OCI-LY7 (cell line): ENCODE results near the gene PHRF1. TPM values are rescaled to one million over a fixed set of nuclear protein-coding genes. Genes with fewer than 3 reads are reported as not detected.

Experiments used
- BruUV-seq: library from RNA; stranded (reverse); fragments of 400-500 nt; replicated peaks from 2 replicates; lab custom pipeline; 2021; lab: Mats Ljungman, UMichigan
- CTCF ChIA-PET: fragments of 300-600 bp; sonication (Branson Sonifier 250); formaldehyde crosslinking; loops from one replicate; lab custom pipeline; 2022; ENCODE audit warnings: antibody characterized with exemption; ENCODE audit not compliant: unreplicated experiment; lab: Charles Lee
- POLR2A ChIA-PET: fragments of 300-600 bp; sonication (Branson Sonifier 250); formaldehyde crosslinking; loops from one replicate; lab custom pipeline; 2022; ENCODE audit warnings: antibody characterized with exemption; lab: Charles Lee
- DNase-seq: peaks from one replicate; pipeline ENCODE4 v3.0.0-alpha.2; 2015; ENCODE audit warnings: low spot score
- H2AFZ ChIP-seq: fragments of 200-600 bp; sonication (generic), shearing (Covaris generic); 2 replicates; pipeline ENCODE4 v1.6.1; 2014; ENCODE audit warnings: mild to moderate bottlenecking, antibody characterized with exemption, low read length, moderate library complexity
- H3K27ac ChIP-seq: fragments of 200-600 bp; sonication (generic); 2 replicates; pipeline ENCODE4 v1.5.1; 2014; ENCODE audit warnings: mixed run types, low read depth, mild to moderate bottlenecking, moderate library complexity, low read length, inconsistent platforms; ENCODE audit not compliant: poor library complexity, severe bottlenecking
- H3K36me3 ChIP-seq: fragments of 200-600 bp; sonication (generic); 2 replicates; pipeline ENCODE4 v1.6.1; 2014; ENCODE audit warnings: mild to moderate bottlenecking, antibody characterized with exemption, low read length, moderate library complexity, mixed read lengths; ENCODE audit not compliant: insufficient read depth
- H3K4me1 ChIP-seq: fragments of 200-600 bp; sonication (generic); 2 replicates; pipeline ENCODE4 v1.5.1; 2014; ENCODE audit warnings: mild to moderate bottlenecking, low read length; ENCODE audit not compliant: insufficient read depth, poor library complexity, severe bottlenecking
- H3K4me2 ChIP-seq: fragments of 200-600 bp; sonication (generic); 2 replicates; pipeline ENCODE4 v1.6.1; 2014; ENCODE audit warnings: mild to moderate bottlenecking, low read length
- H3K4me3 ChIP-seq: fragments of 200-600 bp; sonication (generic); 2 replicates; pipeline ENCODE4 v1.5.1; 2014; ENCODE audit warnings: mild to moderate bottlenecking, low read depth, low read length; ENCODE audit not compliant: poor library complexity, severe bottlenecking
- H3K79me2 ChIP-seq: fragments of 200-600 bp; sonication (generic); 2 replicates; pipeline ENCODE4 v1.6.1; 2016; ENCODE audit warnings: low read depth, mild to moderate bottlenecking, low read length, moderate library complexity, mixed read lengths; ENCODE audit not compliant: insufficient read depth
- H3K9me2 ChIP-seq: fragments of 200-600 bp; sonication (generic); 2 replicates; pipeline ENCODE4 v1.6.1; 2016; ENCODE audit warnings: mild to moderate bottlenecking, low read length, mixed read lengths; ENCODE audit not compliant: insufficient read depth
- H3K9me3 ChIP-seq: fragments of 200-600 bp; sonication (generic); 2 replicates; pipeline ENCODE4 v1.6.1; 2014; ENCODE audit warnings: mild to moderate bottlenecking, mixed run types, low read length, mixed read lengths
- H4K20me1 ChIP-seq: fragments of 200-600 bp; sonication (generic); 2 replicates; pipeline ENCODE4 v1.6.1; 2014; ENCODE audit warnings: mild to moderate bottlenecking, antibody characterized with exemption, low read length, moderate library complexity, mixed read lengths; ENCODE audit not compliant: insufficient read depth
- CTCF ChIP-seq: fragments of 200-600 bp; sonication (generic); conservative IDR thresholded peaks from 2 replicates; pipeline ENCODE4 v1.5.1; 2014; ENCODE audit warnings: mild to moderate bottlenecking, antibody characterized with exemption, low read length, moderate library complexity, mixed read lengths
- EZH2phosphoT487 ChIP-seq: fragments of 200-600 bp; sonication (generic); IDR thresholded peaks from 2 replicates; pipeline ENCODE4 v1.6.1; 2018; ENCODE audit warnings: low read depth, borderline replicate concordance, mild to moderate bottlenecking, mixed run types, antibody characterized with exemption, low read length, moderate library complexity, mixed read lengths
- intact Hi-C: fragments of 100-400 bp; cut with micrococcal nuclease; formaldehyde crosslinking; loops from one replicate; pipeline ENCODE4 v1.10.0; 2022; ENCODE audit not compliant: unreplicated experiment
- total RNA-seq, 2 experiments: library from RNA; depleted of rRNA in 1 of 2; stranded (reverse); fragments of >200 nt in 1 of 2; shearing (Covaris generic) in 1 of 2; gene quantifications; 2 replicates each; pipeline ENCODE4 v1.2.3, GENCODE V29; 2014 to 2022

The PHRF1 gene
- total RNA-seq, 2 experiments from 2014 or later, result 25.6 to 45.4 TPM

- H3K4me1 ChIP-seq, result peaks cover 38% of the 10 kb centered on the region
- peaks cover 56% of the 10 kb centered on the region for H3K79me2 ChIP-seq
- no peaks in the 10 kb centered on the region for H3K9me2 ChIP-seq
- peak overlapping the region; percentile 4 for H3K27ac ChIP-seq
- TF ChIP-seq EZH2phosphoT487 (no peak), CTCF (no peak)
- H3K36me3 ChIP-seq, result peaks cover 40% of the 10 kb centered on the region
- no peak overlapping the region for H2AFZ ChIP-seq
- DNase-seq, result peak; percentile 34
- peak overlapping the region; percentile 100 for H3K4me3 ChIP-seq
- intact Hi-C loops, result loop anchor here (1.0 to 5.0 kb wide), 3 partner anchors 17 to 229 kb away; partner anchors contain the start of genes IRF7, PIDD1 and RPLP2
- peak overlapping the region; percentile 95 for H3K4me2 ChIP-seq
- ChIA-PET POLR2A (no interaction called here), CTCF (interaction anchor here (0.6 kb wide), 1 partner anchor 30 kb away, joined by 3 read pairs; no protein-coding TSS in a partner anchor)
- BruUV-seq, result no TSS peak
- no peaks in the 10 kb centered on the region for H3K9me3 ChIP-seq
- H4K20me1 ChIP-seq, result peaks cover 29% of the 10 kb centered on the region
Observed at GRCh38 chr11:578276-579035, 2.2 kb downstream of the PHRF1 start.

GRCh38 chr11:579830-580601 is 3.7 kb downstream of the PHRF1 start:
- no TSS peak for BruUV-seq
- Histone ChIP-seq H3K4me2 (peak overlapping the region; percentile 95; the same call in 1 of the 2 replicates), H3K36me3 (peaks cover 50% of the 10 kb centered on the region), H4K20me1 (peaks cover 29% of the 10 kb centered on the region), H3K27ac (no peak overlapping the region), H3K9me2 (no peaks in the 10 kb centered on the region), H3K4me3 (no peak overlapping the region), H2AFZ (no peak overlapping the region), H3K9me3 (no peaks in the 10 kb centered on the region), H3K4me1 (peaks cover 32% of the 10 kb centered on the region), H3K79me2 (peaks cover 56% of the 10 kb centered on the region)
- CTCF ChIA-PET, result no interaction called here
- TF ChIP-seq CTCF, result no peak
- no peak for TF ChIP-seq EZH2phosphoT487
- intact Hi-C loops, result loop anchor here (1.0 to 5.0 kb wide), 3 partner anchors 19 to 227 kb away; partner anchors contain the start of genes IRF7, PIDD1 and RPLP2
- POLR2A ChIA-PET, result no interaction called here
- no peak for DNase-seq
